Thoracic aorta (tissue), 2 donors: Measurements from ENCODE around the gene CPEB1. TPM values are rescaled to one million over a fixed set of nuclear protein-coding genes. Genes with fewer than 3 reads are reported as not detected.

Source experiments
- ATAC-seq: fragments of 150-250 bp; one replicate; pipeline ENCODE4 v1.8.0; 2017; ENCODE audit warnings: low read depth; ENCODE audit not compliant: insufficient number of reproducible peaks, low FRiP score
- DNase-seq: peaks from one replicate; pipeline ENCODE4 v3.0.0-alpha.2; 2020; ENCODE audit warnings: low spot score
- H3K27ac ChIP-seq, 2 donors: fragments of 200-600 bp; sonication (generic); 1 replicate in 1 of 2; 2 replicates in 1 of 2; pipeline ENCODE4 v1.5.1; 2016; ENCODE audit warnings: mild to moderate bottlenecking in 2 of 2, moderate library complexity in 2 of 2
- H3K27me3 ChIP-seq: fragments of 200-600 bp; sonication (generic); replicated peaks from 2 replicates; pipeline ENCODE4 v1.6.0; 2016; ENCODE audit warnings: mild to moderate bottlenecking; ENCODE audit not compliant: insufficient read depth
- H3K36me3 ChIP-seq: fragments of 200-600 bp; sonication (generic); one replicate; pipeline ENCODE4 v1.5.1; 2016
- H3K4me1 ChIP-seq, 2 donors: fragments of 200-600 bp; sonication (generic); 1 replicate in 1 of 2; 2 replicates in 1 of 2; pipeline versions ENCODE4 v1.5.1 to v1.6.0; 2016; ENCODE audit warnings: low read depth in 2 of 2, mild to moderate bottlenecking in 1 of 2; ENCODE audit not compliant: control insufficient read depth in 1 of 2
- H3K4me3 ChIP-seq: fragments of 200-600 bp; sonication (generic); 2 replicates; pipeline ENCODE4 v1.5.1; 2016; ENCODE audit warnings: mild to moderate bottlenecking
- H3K9me3 ChIP-seq: fragments of 200-600 bp; sonication (generic); 2 replicates; pipeline ENCODE4 v1.5.1; 2016
- total RNA-seq, 2 donors: library from RNA; depleted of rRNA; stranded (reverse); fragments of >200 nt; gene quantifications; one replicate each; pipeline versions ENCODE4 v1.1.0 to v1.2.3, GENCODE V29; 2016
- TF ChIP-seq, protein P1 (sequence below): fragments of 200-600 bp; sonication (generic); IDR thresholded peaks from one replicate; pipeline ENCODE4 v1.5.1; 2019; ENCODE audit warnings: antibody characterized with exemption

The CPEB1 gene
- total RNA-seq, 2 donors from 2014 or later: 2.0 to 2.8 TPM

DNA sequence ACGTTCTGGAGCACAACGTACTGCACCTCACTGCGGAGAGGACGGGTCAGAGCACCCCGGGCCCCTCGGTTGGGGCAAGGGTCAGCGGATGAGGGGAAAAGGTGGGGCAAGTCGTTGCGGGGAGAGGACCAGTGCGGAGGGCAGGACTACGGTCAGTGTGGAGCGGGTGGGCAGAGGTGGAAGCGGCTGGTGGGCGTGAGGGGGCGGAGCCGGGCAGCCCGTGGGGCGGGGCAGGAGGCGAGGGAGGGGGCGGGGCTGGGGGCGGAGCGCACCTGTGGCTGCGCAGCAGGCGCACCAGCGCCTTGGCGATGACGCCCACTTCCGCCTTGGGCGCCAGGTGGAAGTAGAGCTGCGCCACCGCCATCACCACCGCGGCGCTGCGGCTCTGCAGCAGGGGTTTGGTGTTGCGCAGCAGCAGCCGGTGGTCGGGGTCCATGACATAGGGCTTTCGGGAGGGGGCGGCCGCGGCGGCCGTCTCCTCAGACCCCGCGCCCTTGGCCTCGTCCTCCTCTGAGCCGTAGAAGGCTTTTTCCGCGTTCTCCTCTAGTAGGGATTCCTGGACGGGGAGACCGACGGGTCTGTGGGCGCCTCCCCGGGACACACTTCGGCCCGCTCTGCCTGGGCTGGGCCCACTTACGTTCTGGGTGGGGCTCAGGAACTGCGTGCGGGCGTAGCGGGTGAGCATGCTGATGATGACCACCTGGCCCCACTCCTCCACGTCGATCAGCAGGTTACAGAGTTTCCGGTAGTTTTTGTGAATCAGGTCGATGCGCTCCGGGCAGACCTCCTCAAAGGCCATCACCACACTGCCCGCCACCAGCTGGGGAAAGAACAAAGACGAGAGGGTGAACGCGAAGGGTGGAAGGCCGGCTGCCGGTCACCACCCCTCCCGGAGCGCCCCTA lies 33.3 kb upstream of the CPEB1 start:
- Histone ChIP-seq H3K27me3 (no peaks in the 10 kb centered on the region), H3K4me1 (no peaks in the 10 kb centered on the region), H3K4me3 (peak overlapping the region; percentile 15), H3K9me3 (no peaks in the 10 kb centered on the region), H3K36me3 (no peaks in the 10 kb centered on the region), H3K27ac (no peak overlapping the region)
- TF ChIP-seq, protein P1, sequence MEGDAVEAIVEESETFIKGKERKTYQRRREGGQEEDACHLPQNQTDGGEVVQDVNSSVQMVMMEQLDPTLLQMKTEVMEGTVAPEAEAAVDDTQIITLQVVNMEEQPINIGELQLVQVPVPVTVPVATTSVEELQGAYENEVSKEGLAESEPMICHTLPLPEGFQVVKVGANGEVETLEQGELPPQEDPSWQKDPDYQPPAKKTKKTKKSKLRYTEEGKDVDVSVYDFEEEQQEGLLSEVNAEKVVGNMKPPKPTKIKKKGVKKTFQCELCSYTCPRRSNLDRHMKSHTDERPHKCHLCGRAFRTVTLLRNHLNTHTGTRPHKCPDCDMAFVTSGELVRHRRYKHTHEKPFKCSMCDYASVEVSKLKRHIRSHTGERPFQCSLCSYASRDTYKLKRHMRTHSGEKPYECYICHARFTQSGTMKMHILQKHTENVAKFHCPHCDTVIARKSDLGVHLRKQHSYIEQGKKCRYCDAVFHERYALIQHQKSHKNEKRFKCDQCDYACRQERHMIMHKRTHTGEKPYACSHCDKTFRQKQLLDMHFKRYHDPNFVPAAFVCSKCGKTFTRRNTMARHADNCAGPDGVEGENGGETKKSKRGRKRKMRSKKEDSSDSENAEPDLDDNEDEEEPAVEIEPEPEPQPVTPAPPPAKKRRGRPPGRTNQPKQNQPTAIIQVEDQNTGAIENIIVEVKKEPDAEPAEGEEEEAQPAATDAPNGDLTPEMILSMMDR: no peak
- ATAC-seq (no peak), DNase-seq (no peak)

DNA sequence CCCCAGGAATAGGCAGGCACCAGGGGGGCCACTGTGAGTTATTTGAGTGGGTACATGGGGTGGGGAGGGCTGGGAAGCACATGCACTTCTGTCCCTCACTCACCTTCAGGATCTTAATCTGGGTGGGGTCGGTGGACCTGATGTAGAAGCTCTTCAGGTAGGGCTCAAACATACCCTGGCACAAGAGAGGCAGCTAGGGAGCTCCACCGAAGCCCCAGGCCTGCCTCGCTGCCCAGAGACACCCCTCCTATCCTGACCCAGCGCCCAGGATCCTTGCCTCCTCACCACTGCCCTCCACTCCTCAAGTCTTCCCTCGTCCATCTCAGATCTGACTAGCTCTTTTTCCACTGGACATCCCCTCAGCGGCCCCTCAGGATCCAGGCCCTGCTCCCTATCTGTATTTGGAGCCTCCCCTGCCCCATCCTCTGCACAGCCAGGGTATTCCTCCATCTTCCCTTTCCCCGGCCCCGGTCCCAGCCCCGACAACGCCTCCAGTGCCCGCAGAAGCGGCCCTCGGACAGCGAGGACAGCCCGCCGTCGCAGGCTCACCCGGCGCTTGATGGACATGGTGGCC lies 32.5 kb upstream of the CPEB1 start:
- Histone ChIP-seq H3K4me1 (no peaks in the 10 kb centered on the region), H3K27me3 (no peaks in the 10 kb centered on the region), H3K9me3 (no peaks in the 10 kb centered on the region), H3K27ac (no peak overlapping the region), H3K36me3 (no peaks in the 10 kb centered on the region), H3K4me3 (peak overlapping the region; percentile 15)
- ATAC-seq (no peak), DNase-seq (no peak)
- TF ChIP-seq, protein P1: no peak

DNA sequence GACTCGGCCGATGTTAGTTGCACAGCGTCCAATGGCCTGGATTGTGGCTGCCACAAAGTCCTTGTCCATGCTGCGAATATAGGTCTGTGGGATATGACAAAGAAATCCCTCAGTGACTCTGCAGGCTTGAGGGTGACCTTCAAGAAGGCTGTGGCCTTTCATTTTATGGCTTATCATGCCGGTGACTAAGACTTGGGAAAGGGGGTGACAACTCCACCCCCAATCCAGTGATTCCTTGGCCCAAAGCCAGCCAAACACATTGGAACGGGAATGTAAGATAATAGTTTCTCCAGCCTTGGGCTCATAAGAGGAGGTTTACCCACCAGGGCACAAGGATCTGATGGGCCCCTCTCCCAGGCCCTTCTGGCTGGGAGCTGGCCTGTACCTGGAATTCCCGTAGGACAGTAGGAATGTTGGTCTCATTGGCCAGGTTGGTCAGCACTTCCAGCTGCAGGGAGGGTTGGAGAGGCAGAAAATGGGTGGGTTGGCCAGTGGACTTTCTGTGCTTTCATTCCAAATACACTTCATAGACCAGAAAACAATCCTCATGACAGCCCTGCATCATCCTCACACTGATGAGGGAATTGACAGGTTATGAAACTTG lies 30.7 kb upstream of the CPEB1 start:
- Histone ChIP-seq H3K4me3 (no peak overlapping the region), H3K36me3 (no peaks in the 10 kb centered on the region), H3K27me3 (no peaks in the 10 kb centered on the region), H3K9me3 (no peaks in the 10 kb centered on the region), H3K4me1 (no peaks in the 10 kb centered on the region), H3K27ac (no peak overlapping the region)
- ATAC-seq: no peak
- TF ChIP-seq, protein P1: no peak
- no peak for DNase-seq

DNA sequence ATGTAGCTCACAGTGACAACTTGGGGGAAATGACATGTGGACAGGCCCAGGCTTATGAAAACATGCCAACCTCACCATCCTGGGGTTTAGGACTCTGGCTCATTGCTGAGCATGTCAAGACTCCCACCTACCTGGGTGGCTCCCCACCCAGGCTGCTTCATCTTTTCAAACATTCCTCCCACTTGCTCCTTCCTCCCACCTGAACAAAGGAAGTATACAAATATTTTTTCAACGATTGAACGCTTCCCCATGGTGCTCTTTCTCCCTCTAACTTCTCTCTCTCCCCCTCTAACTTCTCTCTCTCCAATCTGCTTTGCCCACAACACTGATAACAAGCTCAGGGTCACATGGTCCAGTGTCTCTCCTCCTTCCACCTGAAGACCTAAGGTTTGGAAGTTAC lies 27.7 kb upstream of the CPEB1 start:
- H3K4me1 ChIP-seq: no peaks in the 10 kb centered on the region
- H3K27ac ChIP-seq: no peak overlapping the region
- TF ChIP-seq, protein P1: no peak
- no peaks in the 10 kb centered on the region for H3K36me3 ChIP-seq
- DNase-seq: no peak
- no peak overlapping the region for H3K4me3 ChIP-seq
- no peak for ATAC-seq
- no peaks in the 10 kb centered on the region for H3K9me3 ChIP-seq
- H3K27me3 ChIP-seq: no peaks in the 10 kb centered on the region

DNA sequence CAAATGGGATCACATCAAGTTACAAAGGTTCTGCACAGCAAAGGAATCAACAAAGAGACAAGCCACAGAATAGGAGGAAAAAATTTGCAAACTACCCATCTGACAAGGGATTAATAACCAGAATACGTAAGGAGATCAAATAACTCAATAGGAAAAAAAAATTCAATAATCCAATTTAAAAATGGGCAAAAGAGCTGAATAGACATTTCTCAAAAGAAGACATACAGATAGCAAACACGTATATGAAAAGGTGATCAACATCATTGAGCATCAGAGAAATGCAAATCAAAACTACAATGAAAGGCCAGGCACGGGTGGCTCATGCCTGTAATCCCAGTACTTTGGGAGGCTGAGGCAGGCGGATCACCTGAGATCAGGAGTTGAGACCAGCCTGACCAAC lies 23.5 kb upstream of the CPEB1 start:
- no peaks in the 10 kb centered on the region for H3K27me3 ChIP-seq
- TF ChIP-seq, protein P1: no peak
- DNase-seq: no peak
- no peak overlapping the region for H3K4me3 ChIP-seq
- no peaks in the 10 kb centered on the region for H3K9me3 ChIP-seq
- ATAC-seq: no peak
- no peak overlapping the region for H3K27ac ChIP-seq
- no peaks in the 10 kb centered on the region for H3K36me3 ChIP-seq
- no peaks in the 10 kb centered on the region for H3K4me1 ChIP-seq
